Psoas muscle (tissue), 8 donors: ENCODE data around the gene GPR75. TPM values are rescaled to one million over a fixed set of nuclear protein-coding genes. Genes with fewer than 3 reads are reported as not detected.
"Not testable (repeated sequence)": the region's sequence is repeated elsewhere in the genome, so short reads cannot be mapped to it uniquely, and the experiment has no call there.

Experiments
- ATAC-seq, 4 donors: fragments of 200-7000 bp; cut with Tn5 transposase; one replicate each; pipeline ENCODE4 v1.9.1; 2020; ENCODE audit warnings: moderate library complexity in 3 of 4, mild to moderate bottlenecking in 2 of 4
- DNase-seq, 2 donors: peaks; one replicate each; pipeline ENCODE4 v3.0.0-alpha.2; 2020
- H3K27ac ChIP-seq: fragments of 200-600 bp; one replicate; pipeline ENCODE4 v1.8.0; 2022
- H3K27me3 ChIP-seq, 3 donors: fragments of 200-600 bp in 1 of 3; one replicate each; pipeline versions ENCODE4 v1.6.1 to v1.8.0; 2013 to 2022; ENCODE audit warnings: low read length in 2 of 3, mild to moderate bottlenecking in 2 of 3, moderate library complexity in 1 of 3; ENCODE audit not compliant: insufficient read depth in 3 of 3
- H3K36me3 ChIP-seq, 2 donors: fragments of 200-600 bp in 1 of 2; one replicate each; pipeline versions ENCODE4 v1.6.1 to v1.8.0; 2013 to 2022; ENCODE audit warnings: low read depth in 1 of 2, mild to moderate bottlenecking in 1 of 2, moderate library complexity in 1 of 2; ENCODE audit not compliant: insufficient read depth in 1 of 2
- H3K4me1 ChIP-seq: fragments of 200-600 bp; one replicate; pipeline ENCODE4 v1.8.0; 2022
- H3K4me3 ChIP-seq: fragments of 200-600 bp; one replicate; pipeline ENCODE4 v1.8.0; 2022; ENCODE audit warnings: mild to moderate bottlenecking
- H3K9me3 ChIP-seq: fragments of 200-600 bp; one replicate; pipeline ENCODE4 v1.8.0; 2022
- CTCF ChIP-seq: fragments of 200-600 bp; IDR thresholded peaks from one replicate; pipeline ENCODE4 v1.8.0; 2022; ENCODE audit warnings: antibody characterized with exemption
- WGBS, 3 donors: extraction: QIAGEN DNeasy Blood & Tissue Kit; methylation state at CpG; one replicate each; pipeline versions ENCODE4 v1.1.6 to v1.1.7; 2013; 5-methylcytosine and 5-hydroxymethylcytosine counted together
- intact Hi-C, 2 donors: fragments of 100-400 bp; cut with DNase I; formaldehyde crosslinking; loops; one replicate each; pipeline versions ENCODE4 v1.11.0 to v1.14.2; 2022
- polyA plus RNA-seq, 3 donors: library from polyadenylated mRNA; stranded (reverse); fragments of 200-250 nt; gene quantifications; one replicate each; pipeline ENCODE4 v1.2.3, GENCODE V29; 2013
- total RNA-seq, 4 donors: library from RNA; stranded (reverse); fragmentation: NEBNext Ultra II Directional in 2 of 4; extraction: Animal tissue kit (Norgen Biotek cat#: 25700) in 2 of 4; gene quantifications; one replicate each; pipeline versions ENCODE4 v1.2.1 to v1.2.4, GENCODE V29; 2021 to 2023
- donor health status: healthy with polysubstance abuse.
- donor health status: DM: no; HTN: no; CAD: no; lungs with moderate emphysema.
- donor health status: Bipolar disorder and iron deficiency.
- donor health status: healthy.
- donor health status: DM: yes; HTN: yes; CAD: no.
- donor health status: DM: no; HTN: no; CAD: no.
- donor health status: DM: no; HTN: no; CAD: no.
- donor health status: DM: yes; HTN: yes; CAD: no.

The GPR75 gene
- total and polyA plus RNA-seq, 7 donors = 0.29 to 1.9 (median 0.79) TPM

GRCh38 chr2:53826030-53826410 is 33.7 kb downstream of the GPR75 start:
- no peak overlapping the region for H3K4me3 ChIP-seq
- intact Hi-C loops = no loop called here
- H3K9me3 ChIP-seq = no peaks in the 10 kb centered on the region
- no peaks in the 10 kb centered on the region for H3K36me3 ChIP-seq
- H3K27me3 ChIP-seq = no peaks in the 10 kb centered on the region
- WGBS, 3 donors = 45 to 64% (median 51%) methylated on average over 1 of the region's 1 CpG
- ATAC-seq (no peak), DNase-seq (no peak)
- no peak overlapping the region for H3K27ac ChIP-seq
- H3K4me1 ChIP-seq = peaks cover 10% of the 10 kb centered on the region
- no peak for TF ChIP-seq CTCF

GRCh38 chr2:53823639-53824038 is 36.1 kb downstream of the GPR75 start:
- H3K36me3 ChIP-seq = peaks cover 0 to 19% of the 10 kb centered on the region in 2 donors
- H3K4me1 ChIP-seq = peaks cover 10% of the 10 kb centered on the region
- H3K9me3 ChIP-seq, DNase-seq, H3K27me3 ChIP-seq, H3K4me3 ChIP-seq, intact Hi-C loops, ATAC-seq, H3K27ac ChIP-seq: not testable (repeated sequence)
- 89 to 90% (median 89%) methylated on average over 9 of the region's 9 CpGs for WGBS, 3 donors

GRCh38 chr2:53821810-53822209 is 38.0 kb downstream of the GPR75 start:
- Histone ChIP-seq H3K27me3 (no peaks in the 10 kb centered on the region), H3K4me1 (peaks cover 2% of the 10 kb centered on the region), H3K27ac (no peak overlapping the region), H3K36me3 (peaks cover 0 to 37% of the 10 kb centered on the region in 2 donors), H3K4me3 (no peak overlapping the region), H3K9me3 (no peaks in the 10 kb centered on the region)
- 84 to 89% (median 85%) methylated on average over 6 of the region's 6 CpGs for WGBS, 3 donors
- no peak for TF ChIP-seq CTCF
- ATAC-seq (no peak), DNase-seq (no peak)
- intact Hi-C loops = no loop called here

- H3K9me3 ChIP-seq = no peaks in the 10 kb centered on the region
- ATAC-seq = no peak
- H3K27me3 ChIP-seq = no peaks in the 10 kb centered on the region
- H3K4me1 ChIP-seq = no peaks in the 10 kb centered on the region
- intact Hi-C loops = no loop called here
- H3K36me3 ChIP-seq = peaks cover 0 to 46% of the 10 kb centered on the region in 2 donors
- WGBS, 3 donors = 90 to 96% (median 91%) methylated on average over 4 of the region's 4 CpGs
- no peak overlapping the region for H3K4me3 ChIP-seq
- TF ChIP-seq CTCF = no peak
- H3K27ac ChIP-seq = no peak overlapping the region
- DNase-seq = no peak
Measured at GRCh38 chr2:53820711-53821110, 39.1 kb downstream of the GPR75 start.

- Histone ChIP-seq H3K4me1 (no peaks in the 10 kb centered on the region), H3K4me3 (no peak overlapping the region), H3K27me3 (no peaks in the 10 kb centered on the region), H3K27ac (no peak overlapping the region), H3K36me3 (peaks cover 0 to 53% of the 10 kb centered on the region in 2 donors), H3K9me3 (no peaks in the 10 kb centered on the region)
- intact Hi-C loops = no loop called here
- TF ChIP-seq CTCF = no peak
- ATAC-seq (no peak), DNase-seq (no peak)
- 89 to 92% (median 91%) methylated on average over 9 of the region's 9 CpGs for WGBS, 3 donors
Measured at GRCh38 chr2:53820048-53820447, 39.7 kb downstream of the GPR75 start.
